Peyer's patch (tissue), 4 donors: ENCODE measurements around the gene MYEOV. TPM values are rescaled to one million over a fixed set of nuclear protein-coding genes. Genes with fewer than 3 reads are reported as not detected.
A peak's percentile ranks its signal among the peaks of the same experiment; 100 is the strongest.

ENCODE experiments used
- DNase-seq, 3 donors: peaks; one replicate each; pipeline ENCODE4 v3.0.0-alpha.2; 2017 to 2019
- H3K27ac ChIP-seq, 4 donors: fragments of 200-600 bp; sonication (generic); one replicate each; pipeline ENCODE4 v1.5.1; 2016 to 2019
- H3K27me3 ChIP-seq, 2 donors: fragments of 200-600 bp; sonication (generic); one replicate each; pipeline ENCODE4 v1.5.1; 2019
- H3K36me3 ChIP-seq, 3 donors: fragments of 200-600 bp; sonication (generic); one replicate each; pipeline ENCODE4 v1.5.1; 2016 to 2019
- H3K4me1 ChIP-seq, 4 donors: fragments of 200-600 bp; sonication (generic); one replicate each; pipeline ENCODE4 v1.5.1; 2016 to 2019
- H3K4me3 ChIP-seq, 4 donors: fragments of 200-600 bp; sonication (generic); 1 replicate in 3 of 4; 2 replicates in 1 of 4; pipeline ENCODE4 v1.5.1; 2016 to 2019; ENCODE audit warnings: mild to moderate bottlenecking in 1 of 4
- H3K9me3 ChIP-seq, 4 donors: fragments of 200-600 bp; sonication (generic); one replicate each; pipeline ENCODE4 v1.5.1; 2016 to 2019; ENCODE audit warnings: mild to moderate bottlenecking in 1 of 4
- POLR2A ChIP-seq, 2 donors: fragments of 450-650 bp; IDR thresholded peaks; one replicate each; pipeline ENCODE4 v1.5.1; 2017; ENCODE audit warnings: antibody characterized with exemption in 2 of 2, mild to moderate bottlenecking in 2 of 2, moderate library complexity in 2 of 2
- total RNA-seq, 4 donors: library from RNA; depleted of rRNA; stranded (reverse); fragments of >200 nt; gene quantifications; one replicate each; pipeline ENCODE4 v1.1.0, GENCODE V29; 2016
- TF ChIP-seq, protein P1 (sequence below), 6 experiments: fragments of 450-650 bp in 4 of 6; fragments of 200-600 bp in 2 of 6; sonication (generic) in 1 of 6; IDR thresholded peaks; one replicate each; pipeline ENCODE4 v1.5.1; 2017 to 2019; ENCODE audit warnings: antibody characterized with exemption in 6 of 6, mild to moderate bottlenecking in 3 of 6, moderate library complexity in 1 of 6

The MYEOV gene
- total RNA-seq, 4 donors from 2014 or later, result 0.53 TPM; not detected in 3

DNA sequence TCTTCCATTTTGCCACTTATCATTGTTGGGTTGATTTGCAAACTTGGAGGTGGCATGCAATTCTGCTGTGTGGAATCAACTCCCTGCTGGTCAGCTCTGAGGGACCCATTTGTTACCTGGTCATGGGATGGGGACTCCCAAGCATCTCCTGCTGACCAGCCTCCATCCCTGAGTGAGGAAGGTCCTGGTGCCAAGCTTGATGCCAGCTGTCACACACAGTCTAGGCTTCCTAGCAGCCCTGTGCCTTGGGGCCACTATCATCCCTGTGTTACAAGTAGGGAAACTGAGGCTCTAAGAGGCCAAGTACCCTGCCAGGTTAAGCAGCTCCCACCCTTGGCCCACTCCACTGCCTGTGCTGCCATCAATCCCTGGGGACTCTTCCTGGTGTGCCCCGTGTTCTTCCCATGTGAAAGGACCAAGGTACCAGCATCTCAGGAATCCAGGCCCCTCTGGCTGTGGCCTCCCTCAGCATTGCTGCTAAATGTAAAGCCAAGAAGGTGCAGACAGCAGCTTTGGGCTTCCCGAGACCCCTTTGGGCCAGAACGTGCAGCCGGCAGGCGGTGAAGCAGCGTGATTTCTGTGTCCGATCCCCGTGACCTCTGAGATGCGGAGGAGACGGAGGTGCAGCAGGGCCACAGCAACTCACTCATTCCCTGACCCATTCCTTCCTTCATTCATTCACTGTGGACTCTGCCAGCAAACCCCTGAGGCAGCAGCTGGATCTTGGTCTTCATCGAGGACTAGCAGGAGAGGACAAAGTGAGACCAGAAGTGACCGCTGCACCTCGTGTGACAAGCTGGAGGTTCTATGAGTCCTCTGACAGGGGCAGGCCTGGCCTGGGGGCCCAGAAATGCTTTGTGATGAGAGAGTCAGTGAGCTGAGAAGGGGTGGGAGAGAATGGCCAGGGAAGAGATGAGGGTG is 49.7 kb downstream of the MYEOV start:
- Histone ChIP-seq H3K36me3 (no peaks in the 10 kb centered on the region), H3K27me3 (no peaks in the 10 kb centered on the region), H3K9me3 (peaks cover 0 to 4% (median 0%) of the 10 kb centered on the region in 4 donors), H3K4me3 (no peak overlapping the region), H3K4me1 (no peaks in the 10 kb centered on the region), H3K27ac (no peak overlapping the region)
- no peak for TF ChIP-seq POLR2A (IDR thresholded peaks at IDR 0.05)
- TF ChIP-seq, protein P1, sequence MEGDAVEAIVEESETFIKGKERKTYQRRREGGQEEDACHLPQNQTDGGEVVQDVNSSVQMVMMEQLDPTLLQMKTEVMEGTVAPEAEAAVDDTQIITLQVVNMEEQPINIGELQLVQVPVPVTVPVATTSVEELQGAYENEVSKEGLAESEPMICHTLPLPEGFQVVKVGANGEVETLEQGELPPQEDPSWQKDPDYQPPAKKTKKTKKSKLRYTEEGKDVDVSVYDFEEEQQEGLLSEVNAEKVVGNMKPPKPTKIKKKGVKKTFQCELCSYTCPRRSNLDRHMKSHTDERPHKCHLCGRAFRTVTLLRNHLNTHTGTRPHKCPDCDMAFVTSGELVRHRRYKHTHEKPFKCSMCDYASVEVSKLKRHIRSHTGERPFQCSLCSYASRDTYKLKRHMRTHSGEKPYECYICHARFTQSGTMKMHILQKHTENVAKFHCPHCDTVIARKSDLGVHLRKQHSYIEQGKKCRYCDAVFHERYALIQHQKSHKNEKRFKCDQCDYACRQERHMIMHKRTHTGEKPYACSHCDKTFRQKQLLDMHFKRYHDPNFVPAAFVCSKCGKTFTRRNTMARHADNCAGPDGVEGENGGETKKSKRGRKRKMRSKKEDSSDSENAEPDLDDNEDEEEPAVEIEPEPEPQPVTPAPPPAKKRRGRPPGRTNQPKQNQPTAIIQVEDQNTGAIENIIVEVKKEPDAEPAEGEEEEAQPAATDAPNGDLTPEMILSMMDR (IDR thresholded peaks at IDR 0.05), result no peak
- peak in 1 of 3 donors; percentile 23 for DNase-seq

DNA sequence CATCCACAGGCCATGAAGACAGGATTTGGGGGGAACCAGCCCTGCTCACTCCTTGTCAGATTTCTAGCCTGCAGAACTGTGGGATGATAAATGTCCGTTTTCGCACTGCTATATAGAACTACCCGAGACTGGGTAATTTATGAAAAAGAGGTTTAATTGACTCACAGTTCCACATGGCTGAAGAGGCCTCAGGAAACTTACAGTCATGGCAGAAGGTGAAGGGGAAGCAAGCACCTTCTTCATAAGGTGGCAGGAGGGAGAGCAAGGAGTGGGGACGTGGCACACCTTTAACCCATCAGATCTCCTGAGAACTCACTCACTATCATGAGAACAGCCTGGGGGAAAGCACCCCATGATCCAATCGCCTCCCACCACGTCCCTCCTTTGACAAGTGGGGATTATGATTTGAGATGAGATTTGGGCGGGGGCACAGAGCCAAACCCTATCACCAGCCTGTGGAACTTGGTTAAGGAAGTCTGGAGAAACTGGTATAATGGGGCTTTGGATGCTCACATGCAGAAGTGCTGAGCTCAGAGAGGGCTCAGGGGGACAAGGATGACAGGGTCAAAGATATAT is 50.7 kb downstream of the MYEOV start:
- Histone ChIP-seq H3K27ac (no peak overlapping the region), H3K4me3 (no peak overlapping the region), H3K27me3 (no peaks in the 10 kb centered on the region), H3K36me3 (no peaks in the 10 kb centered on the region), H3K4me1 (no peaks in the 10 kb centered on the region), H3K9me3 (peaks cover 0 to 6% (median 0%) of the 10 kb centered on the region in 4 donors)
- peak in 1 of 3 donors; percentile 8 for DNase-seq
- TF ChIP-seq, protein P1 (IDR thresholded peaks at IDR 0.05), result no peak
- TF ChIP-seq POLR2A (IDR thresholded peaks at IDR 0.05), result no peak

Other genes starting within 250 kb of the MYEOV start
- 10 to 100 TPM; 22.4 to 42.5 (median 33.0) TPM for gene TPCN2, start 245.2 kb upstream of the MYEOV start, total RNA-seq
- gene SMIM38, start 138.2 kb upstream of the MYEOV start, total RNA-seq, result 1 to 10 TPM in 1 of 4 donors, under 1 TPM in 1, not detected in 2; 0.95 to 2.8 TPM
- not detected for gene LINC01488, start 187.5 kb downstream of the MYEOV start, total RNA-seq